ENCODE data around the gene STK32C.

Gene STK32C

DNA sequence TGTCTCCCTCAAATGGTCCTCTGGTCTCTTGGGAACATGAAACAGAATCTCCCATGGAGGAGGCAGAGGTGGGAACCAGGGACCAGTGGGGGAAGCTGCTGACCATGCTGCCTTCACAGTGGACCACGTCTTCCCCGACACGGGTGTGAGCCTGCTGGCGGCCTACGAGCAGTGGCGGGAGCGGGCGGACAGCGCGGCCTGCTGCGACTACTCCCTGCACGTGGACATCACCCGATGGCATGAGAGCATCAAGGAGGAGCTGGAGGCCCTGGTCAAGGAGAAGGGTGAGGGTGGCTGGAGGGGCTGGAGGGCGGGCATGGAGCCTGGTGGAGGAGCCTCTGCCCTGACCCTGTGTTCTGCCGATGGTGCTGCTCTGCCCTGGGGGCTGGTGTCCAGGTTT, 113.0 kb downstream of the STK32C start:
- DNase-seq = no peak

DNA sequence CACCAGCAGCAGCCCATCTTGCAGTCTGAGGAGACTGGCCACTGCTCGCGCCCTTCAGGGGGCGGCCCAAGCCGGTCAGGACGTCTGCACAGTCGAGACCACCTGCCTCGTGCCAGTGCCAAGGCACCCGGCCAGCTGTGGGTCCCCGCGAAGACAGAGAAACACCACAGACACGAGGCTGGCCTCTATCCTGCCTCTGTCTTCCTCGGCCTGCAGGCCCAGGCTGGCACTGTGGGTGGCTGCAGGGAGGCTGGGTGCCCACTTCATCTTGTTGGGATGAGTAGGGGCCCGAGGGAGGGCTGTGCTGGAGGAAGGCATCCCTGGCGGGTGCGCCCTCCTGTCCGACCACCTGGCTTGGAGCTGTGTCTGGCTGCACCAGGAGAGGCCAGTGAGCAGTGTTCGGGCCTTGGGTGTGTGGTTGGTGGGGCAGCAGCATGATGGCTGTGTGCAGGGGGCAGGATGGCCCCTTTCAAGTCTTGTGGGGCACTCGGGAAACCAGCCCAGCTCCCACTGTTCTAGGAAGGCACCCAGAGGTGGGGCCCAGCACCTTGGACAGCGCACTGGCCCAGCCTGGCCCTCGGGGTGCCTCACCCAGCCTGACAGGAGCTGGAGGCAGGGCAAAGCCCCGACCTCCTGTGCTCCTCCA, 113.7 kb downstream of the STK32C start:
- no peak for DNase-seq

DNA sequence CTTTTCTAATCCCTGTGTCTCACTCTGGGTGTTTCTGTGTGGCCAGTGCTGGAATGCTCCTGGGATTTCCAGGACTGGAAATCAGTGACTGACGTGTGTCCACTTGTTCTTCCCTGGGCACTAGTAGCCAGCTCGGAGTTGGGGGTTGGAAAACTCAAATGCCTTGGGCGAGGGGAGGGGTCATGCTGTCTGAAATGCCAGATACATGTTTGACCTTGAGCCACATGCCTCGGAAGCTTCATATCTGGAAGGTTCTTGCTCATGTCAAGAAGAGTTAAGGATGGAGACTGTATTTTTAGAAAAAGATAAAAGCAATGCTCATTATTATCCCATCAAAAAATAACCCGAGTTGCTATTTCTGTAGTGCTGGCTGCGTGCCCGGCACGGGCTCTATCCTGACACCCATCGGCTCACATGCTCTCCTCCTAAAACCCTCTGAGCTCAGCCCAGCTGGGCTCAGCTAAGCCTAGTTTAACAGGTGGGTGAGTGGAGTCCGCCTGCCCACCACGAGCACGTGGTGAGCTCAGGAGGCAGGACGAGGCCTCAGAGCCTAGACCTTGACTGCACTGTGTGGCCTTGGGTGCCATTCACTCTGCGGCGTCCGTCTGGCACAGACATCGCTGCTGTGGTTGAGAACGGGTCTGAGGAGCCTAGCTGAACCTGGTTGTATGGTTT, 114.6 kb downstream of the STK32C start:
- DNase-seq = no peak

DNA sequence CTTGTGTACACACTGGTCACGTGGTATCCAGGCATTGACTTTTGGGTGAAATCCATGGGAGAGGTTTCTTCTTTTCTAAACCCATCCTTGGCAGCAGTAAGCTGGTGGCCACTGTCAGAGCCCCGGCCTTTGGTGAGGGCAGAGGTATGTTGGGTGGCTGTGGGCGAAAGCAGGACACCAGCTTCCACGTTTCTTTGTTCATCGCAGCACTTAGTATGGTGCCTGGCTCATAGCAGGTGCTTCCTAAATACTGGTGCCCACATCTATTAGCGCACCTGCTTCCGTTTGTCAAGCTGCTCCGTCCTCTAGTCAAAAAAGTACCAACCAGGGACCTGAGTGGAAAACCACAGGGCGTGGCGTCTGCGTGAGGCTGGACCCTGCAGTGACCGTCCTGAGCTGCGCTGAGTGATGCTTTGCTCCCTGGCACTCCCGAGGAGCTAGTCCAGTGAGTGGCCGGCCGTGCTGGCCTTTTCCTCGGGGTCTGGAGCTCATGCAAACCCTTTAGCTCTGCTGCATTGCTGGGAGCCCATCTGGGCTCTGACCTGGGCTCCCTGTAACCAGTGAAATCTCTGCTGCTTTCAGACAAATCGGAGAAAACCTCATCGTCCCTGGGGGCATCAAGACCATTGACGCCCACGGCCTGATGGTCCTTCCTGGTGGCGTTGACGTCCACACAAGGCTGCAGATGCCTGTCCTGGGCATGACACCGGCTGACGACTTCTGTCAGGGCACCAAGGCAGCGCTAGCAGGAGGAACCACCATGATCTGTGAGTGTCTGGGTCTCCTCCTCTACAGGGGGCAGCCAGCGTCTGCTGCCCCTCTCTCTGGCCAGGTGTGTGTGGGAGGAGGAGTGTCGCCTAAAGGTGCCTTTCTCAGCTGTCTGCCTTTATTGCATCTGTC, 115.4 kb downstream of the STK32C start:
- DNase-seq = no peak

DNA sequence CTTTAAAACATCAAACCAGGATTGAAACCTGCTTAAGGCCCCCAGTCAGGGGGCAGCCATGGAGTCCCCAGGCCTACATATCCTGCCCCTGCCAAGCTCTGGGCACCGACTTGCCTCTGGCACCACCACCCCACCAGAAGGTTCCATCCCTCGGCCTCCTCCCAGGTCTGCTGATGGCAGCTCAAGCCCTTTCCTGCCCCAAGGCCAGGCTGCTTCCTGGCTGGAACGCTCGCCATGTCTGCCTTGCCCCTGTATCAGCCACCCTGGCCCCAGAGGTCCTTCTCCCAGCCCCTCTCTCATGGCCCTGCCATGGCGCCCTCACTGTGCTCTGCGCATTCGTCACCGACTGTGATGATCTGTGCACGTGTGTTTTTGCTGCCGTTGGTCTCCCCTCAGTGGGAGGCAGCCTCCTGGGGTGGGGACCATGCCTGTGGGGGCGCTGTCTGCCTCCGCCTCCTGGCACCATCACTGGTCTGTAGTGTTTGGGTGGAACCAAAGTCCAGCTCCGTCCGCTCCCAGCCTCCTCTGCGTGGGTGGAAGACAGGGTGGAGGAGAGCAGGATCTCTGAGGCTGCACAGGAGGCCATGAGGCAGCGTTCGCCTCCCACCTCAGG, 117.8 kb downstream of the STK32C start:
- no peak for DNase-seq

DNA sequence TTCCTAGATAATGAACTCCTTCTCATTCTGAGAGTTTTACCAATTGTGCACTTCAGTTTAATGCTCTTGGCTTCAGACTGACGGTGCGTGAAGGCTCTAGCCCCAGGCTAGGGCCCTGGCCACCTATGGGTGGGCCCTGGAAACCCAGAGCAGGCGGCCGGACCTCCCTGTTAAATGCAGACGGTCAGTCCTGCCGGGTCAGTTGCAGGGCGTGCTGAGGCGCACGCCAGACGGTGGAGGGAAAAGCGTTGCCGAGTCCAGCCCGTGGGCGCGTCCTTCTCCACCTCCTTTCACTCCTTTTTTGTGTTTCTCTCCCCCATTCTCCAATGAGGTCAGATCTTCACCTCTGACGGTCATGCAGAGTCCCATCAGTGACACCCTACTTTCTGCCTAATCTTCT, 118.7 kb downstream of the STK32C start:
- no peak for DNase-seq

DNA sequence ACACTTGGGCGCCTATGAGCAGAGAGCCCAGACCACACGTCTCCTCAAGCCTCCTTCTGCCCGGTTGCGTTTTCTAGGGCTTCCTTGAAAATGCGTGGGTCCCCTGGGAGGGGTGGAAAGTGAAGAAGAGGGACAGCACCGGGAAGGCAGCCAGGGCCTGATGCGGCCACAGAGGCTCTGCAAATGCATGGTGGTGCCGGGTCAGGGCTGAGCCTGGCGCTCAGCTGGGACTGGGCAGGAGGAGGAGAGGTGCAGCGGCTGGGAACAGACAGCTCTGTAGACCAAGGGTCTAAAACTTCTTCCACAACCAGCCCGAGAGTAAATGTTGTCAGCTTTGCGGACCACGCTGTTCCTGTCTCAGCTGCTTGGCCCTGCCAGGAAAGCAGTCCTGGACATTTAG, 119.4 kb downstream of the STK32C start:
- no peak for DNase-seq

DNA sequence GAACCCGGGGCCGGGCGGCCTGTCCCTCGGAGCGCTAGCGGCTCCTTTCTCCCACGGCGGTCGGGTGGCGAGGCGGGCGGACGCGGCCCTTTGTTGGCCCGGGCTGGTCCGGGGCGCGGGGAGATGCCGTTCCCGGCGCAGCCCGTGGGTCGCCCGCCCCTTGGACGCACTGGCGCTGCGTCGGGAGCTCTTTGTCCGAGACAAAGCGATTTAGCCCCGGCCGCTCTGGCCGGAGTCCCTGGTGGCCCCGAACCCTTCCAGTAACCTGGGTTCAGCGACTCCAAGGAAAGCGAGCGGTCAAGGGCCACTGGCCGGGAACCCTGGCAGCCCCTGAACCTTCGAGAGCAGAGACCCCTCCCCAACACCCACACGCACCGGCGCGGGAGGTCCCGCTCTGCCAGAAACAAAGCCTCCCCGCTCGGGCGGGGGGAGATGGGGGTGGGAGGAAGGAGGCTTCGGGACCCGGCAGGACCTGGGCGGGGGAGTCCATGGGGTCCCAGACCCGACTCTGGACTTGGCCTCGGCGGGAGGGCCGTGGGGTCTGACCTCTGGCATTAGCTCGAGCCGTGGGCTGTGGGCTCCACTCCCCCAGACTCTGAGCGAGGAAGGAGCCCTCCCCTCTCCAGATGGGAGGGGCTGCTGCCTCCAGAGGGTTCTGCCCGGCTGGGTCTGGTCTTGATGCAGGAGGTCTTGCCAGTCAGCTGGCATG, 120.2 kb downstream of the STK32C start:
- DNase-seq = no peak

DNA sequence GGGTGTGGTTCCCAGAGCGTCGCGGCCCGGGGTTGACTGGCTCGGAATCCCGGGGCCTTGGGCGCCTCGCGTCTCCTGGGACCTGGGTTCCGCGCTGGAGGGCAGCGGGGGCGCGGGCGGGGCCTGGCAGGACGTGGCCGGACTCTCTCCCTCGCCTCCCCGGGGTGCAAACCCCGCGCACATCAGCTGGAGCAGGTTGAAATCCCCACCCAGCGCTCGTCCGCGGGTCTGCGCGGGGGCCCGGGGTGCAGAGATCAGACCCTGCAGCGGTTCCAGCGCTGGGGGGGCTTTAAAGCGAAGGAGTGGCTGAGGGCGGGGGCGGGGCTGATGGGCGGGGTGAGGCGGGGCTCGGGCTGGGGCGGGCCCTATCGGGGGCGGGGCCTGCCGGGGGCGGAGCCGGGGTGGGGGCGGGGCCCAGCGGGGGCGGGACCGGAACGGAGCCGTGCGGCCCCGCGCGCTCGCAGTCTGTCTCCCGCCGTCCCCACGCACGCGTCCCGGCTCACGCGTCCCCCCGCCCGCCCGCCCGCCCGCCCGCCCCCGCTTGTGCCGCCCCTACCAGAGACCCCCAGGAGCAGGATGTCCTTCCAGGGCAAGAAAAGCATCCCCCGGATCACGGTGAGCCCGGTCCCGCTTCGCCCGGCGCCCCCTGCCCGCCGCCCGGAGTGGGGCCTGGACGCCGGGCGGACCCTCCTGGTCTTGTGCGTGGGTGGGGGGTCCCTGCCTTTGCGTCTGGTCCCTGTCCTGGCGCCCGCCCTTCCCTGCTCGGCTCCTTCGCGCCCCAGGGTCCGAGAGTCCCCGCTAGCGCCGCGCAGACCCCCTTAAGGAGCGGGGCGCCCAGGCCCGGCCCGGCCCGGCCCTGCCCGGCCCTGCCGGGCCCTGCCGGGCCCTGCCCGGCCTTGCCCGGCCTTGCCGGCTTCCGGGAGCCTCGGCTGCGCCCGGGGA, 121.0 kb downstream of the STK32C start, which contains the start of gene DPYSL4:
DPYSL4 (plus strand) TSS at position 461 of the 942 bp plus-strand sequence; CDS start at position 577, 116 bp downstream.
- DNase-seq = no peak

DNA sequence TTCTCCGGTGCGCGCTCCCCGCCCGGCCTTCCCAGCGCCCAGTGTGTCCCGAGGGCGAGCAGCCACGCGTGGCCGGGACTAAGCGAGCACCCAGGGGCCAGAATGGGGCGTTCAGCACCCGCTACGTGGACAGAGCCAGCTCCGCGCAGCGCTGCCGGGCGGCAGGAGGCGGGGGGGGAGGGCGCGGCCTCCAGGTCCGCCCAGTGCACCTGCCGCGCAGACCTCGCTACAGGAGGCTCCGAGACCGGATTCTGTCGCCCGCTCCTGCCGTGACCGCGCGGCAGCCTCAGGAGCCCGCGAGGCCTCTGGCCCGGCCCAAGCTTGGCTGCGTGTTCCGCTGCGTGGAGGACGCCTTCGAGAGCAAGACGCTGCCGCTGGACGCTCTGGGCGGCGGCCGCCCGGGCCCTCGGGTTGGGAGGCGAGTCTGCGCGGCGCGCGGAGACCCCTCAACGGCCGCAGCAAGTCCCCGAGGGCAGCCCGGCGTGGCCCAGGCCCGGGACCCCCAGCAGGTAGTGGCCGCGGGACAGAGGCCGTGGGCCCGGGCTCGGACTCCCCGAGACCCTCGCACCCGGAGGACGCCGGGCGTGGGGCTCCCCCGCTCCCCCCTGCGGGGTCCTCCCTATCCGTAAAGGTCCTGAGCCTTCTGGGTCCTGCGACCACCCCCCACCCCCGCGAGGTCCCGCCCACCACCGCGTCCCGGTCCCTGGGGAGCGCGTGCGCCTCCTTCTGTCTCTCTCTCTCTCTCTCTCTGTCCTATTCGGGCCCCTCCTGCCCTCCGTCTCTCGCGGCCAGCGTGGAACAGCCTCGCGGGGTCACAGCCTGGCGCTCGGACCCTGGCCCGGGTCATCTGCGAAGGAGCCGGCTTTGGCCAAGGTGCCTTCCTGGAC, 121.9 kb downstream of the STK32C start:
- DNase-seq = no peak

DNA sequence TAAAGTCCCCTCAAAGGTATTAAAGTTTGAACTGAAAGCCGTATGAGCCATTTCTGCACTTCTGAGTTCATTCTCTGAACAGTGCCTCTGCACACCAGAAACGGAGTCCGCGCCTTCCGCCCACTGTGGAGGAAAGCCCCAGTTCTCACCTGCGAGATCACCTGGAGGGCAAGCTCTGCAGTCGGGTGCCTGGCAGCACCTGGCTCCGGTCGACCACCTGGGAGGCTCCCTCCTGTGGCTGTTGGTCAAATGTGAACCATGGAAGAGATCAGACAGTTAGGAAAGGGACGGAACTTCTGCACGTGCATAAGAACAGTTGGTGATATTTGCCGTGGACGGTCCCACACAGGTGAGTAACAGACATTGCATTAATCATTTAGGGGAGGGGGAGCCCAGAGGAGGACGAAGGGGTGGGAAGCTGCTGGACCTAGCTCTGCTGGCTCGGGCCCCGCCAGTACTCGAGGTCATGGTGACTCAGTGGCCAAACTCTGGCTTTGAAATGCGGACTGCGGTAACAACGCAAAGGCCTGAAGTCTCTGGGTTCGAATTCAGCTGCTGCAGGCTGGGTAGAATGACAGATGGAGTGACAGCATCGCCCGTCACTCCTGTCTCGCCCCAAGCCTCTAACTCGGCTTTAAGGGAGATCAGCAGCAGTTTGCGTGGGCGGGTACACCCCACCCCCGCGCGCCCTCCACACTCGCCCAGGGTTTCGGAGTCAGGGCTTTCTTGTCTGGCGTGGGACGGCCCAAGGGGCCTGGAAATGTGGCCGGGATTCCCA, 122.7 kb downstream of the STK32C start:
- no peak for DNase-seq

DNA sequence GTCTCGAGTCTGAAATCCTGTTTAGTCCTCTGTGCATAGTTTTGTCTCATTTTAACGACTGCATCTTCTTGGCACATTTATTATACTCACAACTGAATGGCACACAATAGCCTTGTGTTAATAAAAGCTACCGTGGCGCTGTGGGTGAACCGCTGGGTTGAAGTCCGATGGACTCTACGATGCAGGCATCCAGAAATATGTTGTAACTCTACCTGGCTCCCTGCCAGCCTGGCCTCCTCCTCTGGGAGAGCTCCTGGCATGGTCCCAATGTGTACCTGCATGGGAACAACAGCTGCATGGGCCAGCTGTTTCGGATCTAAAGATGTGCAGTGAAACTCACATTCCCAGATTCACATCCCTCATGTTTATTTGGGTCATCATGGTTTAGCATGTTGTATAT, 124.7 kb downstream of the STK32C start:
- DNase-seq = no peak

DNA sequence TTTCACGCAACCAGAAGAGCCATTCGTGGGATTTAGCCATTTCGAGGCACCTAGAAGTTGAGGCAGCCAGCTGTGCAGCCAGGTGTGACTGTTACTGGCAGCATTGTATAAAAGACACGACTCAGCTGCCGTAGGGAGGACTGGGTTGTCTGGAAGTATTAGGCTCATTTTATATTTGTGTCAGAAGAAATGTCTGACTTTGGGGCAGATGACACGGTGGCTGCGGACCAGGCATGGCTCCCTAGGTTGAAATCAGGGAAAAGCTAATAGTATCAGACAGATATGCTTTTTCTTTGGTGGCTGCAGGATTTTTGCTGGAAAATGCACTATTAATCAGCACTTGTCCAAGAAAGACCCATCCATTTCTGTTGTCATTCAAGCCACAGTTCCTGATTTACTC, 125.2 kb downstream of the STK32C start:
- DNase-seq = no peak

DNA sequence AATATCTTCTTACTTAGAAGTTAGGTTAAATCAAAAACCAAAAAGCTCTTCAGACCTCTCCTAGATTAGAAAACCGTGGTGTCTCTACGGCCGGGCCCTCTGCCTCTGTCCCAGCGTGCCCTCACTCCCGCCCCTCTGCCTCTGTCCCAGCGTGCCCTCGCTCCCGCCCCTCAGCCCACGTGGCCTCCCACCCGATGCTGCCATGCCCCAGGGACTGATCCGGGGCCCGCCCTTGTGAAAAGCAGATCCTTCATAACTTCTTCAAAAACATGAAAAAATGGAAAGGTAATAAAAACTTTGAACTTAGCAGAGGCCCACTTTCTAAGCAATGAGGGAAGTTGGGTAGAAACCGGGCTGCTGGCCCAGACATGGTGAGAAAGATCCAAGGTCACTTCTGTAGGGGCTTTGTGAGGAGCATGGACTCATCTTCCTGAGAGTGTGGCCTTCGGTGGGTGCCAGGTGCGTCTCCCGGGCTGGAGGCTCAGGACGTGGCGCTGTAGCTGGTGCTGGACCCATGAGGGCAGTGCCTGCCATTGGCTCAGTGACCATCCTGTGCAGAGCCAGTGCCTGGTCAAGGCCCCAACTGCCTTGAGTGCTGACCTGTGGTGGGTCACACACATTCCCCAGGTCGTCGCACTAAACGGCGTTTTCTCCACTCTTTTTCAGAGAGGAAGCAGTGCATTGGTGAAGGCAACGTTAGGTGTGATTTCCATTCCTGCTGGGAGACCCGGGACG, 125.9 kb downstream of the STK32C start:
- DNase-seq = no peak

DNA sequence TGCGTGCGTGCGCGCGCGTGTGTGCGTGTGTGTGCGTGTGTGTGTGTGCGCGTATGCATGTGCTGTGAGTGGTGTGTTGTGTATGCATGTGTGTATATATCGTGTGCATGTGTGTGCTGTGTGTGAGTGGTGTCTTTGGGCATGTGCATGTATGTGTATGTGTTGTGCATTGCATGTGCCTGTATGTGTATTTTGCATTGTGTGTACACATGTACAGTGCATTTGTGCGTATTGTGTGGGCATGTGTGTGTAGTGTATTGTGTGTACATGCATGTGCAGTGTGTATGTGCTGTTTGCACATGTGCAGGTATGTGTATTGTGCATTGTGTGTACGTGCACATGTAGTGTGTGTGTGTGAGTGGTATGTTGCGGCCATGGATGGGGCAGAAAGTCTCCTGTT, 127.0 kb downstream of the STK32C start:
- DNase-seq = no peak

DNA sequence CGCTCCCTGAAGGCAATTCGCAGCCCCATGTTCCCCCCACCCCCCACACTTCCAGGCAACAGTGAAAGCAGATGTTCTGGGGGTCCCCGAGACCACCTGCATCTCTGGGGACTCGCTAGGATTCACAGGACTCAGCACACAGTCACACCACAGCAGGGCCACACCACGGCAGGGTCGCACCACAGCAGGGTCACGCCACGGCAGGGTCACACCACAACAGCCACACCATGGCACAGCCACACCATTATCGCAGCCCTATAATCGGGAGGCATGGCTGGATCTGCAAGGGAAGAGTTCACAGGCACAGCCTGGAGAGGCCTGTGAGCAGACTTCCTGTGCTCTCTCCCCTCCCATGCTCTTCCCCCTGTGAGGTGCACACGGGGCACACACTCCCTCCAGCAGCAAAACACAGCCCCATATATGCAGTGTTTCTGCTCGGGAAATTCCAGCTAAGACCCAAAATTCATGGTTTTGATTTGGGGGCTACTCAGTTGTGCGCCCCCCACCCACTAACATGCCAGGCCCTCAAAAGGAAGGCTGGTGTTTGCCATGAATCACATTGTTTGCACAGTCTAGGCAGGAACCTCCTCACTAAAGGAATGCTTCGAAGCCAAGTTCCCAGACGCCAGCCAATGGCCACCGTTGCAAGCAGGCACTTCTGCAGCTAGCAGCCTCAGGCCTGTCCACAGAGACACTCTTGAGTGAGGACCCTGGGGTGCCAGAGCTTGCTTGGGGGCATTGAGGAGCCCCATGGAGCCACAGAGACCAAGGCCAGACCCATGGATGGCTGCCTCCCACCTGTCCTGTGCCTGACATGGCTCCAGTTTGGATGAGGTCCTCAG, 128.0 kb downstream of the STK32C start:
- no peak for DNase-seq

DNA sequence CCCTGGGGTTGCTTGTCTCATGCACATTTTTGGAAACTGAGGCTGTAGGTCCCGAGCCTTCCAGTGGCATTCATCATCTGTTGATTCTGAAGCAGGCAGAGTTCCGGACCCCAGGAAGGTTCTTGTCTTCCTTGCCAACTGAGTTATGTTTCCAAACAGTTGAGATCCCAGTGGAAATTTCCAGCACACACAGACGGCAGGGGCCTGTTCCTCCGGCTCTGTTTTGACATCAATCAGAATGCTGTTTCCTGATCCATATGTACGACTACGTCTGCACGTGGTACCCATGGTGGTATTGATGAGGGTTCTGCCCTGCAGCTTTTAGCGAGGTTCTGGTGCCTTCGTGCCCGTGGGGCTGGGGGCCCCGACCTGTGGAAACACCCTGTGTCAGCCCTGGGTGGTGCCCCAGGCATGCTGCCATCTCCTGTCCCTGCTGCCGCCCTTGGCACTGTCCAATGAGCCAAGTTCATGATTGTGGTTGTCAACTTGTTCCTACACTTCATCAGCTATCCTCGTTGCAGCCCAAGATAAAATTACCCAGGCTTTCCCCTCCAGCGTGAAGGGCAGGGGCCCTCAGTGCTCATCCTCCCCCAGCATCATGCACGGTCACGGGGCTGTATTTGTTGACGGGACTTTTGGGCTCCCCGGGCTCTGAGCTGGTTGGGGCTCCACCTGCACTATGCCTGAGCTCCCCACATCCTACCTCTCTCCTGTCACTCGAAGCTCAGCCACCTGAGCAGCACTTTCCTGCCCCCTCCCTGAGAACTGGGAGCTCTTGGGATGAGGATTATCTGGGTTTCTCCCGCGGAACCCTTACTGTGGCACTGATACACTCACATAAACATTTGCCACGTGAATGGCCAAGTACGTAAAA, 128.8 kb downstream of the STK32C start:
- DNase-seq = no peak
